Naive thymus-derived CD4-positive, alpha-beta T cell (primary cell): ENCODE measurements around the gene VAV2. TPM values are rescaled to one million over a fixed set of nuclear protein-coding genes. Genes with fewer than 3 reads are reported as not detected.

ENCODE experiments used
- ATAC-seq: fragments of 150-1000 bp; cut with Tn5 transposase; 2 replicates; pipeline ENCODE4 v1.10.0; 2021; ENCODE audit warnings: mild to moderate bottlenecking, moderate library complexity
- CTCF ChIA-PET: fragments of 350-600 bp; sonication (Branson Sonifier 250); formaldehyde crosslinking; loops from one replicate; lab custom pipeline; 2021; ENCODE audit warnings: antibody characterized with exemption; lab: Charles Lee
- POLR2A ChIA-PET: fragments of 350-600 bp; sonication (Branson Sonifier 250); formaldehyde crosslinking; loops from one replicate; lab custom pipeline; 2021; ENCODE audit warnings: antibody characterized with exemption, inconsistent platforms; lab: Charles Lee
- DNase-seq, 9 donors: peaks; one replicate each; pipeline versions ENCODE4 v3.0.0 to v3.0.0-alpha.2; 2020 to 2022; ENCODE audit warnings: mixed read lengths in 1 of 9
- H3K27ac ChIP-seq: one replicate; pipeline ENCODE4 v1.7.0; 2013; ENCODE audit warnings: mild to moderate bottlenecking, low read depth, low read length, moderate library complexity
- H3K27me3 ChIP-seq, 2 donors: one replicate each; pipeline ENCODE4 v1.7.0; 2013; ENCODE audit warnings: low read length in 2 of 2, mild to moderate bottlenecking in 2 of 2, moderate library complexity in 2 of 2; ENCODE audit not compliant: control insufficient read depth in 2 of 2, insufficient read depth in 2 of 2
- H3K36me3 ChIP-seq, 3 experiments: 1 replicate in 2 of 3; 2 replicates in 1 of 3; pipeline ENCODE4 v1.7.0; 2013; ENCODE audit warnings: low read length in 3 of 3, mild to moderate bottlenecking in 3 of 3, moderate library complexity in 1 of 3; ENCODE audit not compliant: insufficient read depth in 3 of 3, control insufficient read depth in 2 of 3
- H3K4me1 ChIP-seq, 2 donors: one replicate each; pipeline ENCODE4 v1.7.0; 2013; ENCODE audit warnings: low read length in 2 of 2, mild to moderate bottlenecking in 2 of 2, moderate library complexity in 1 of 2; ENCODE audit not compliant: control insufficient read depth in 2 of 2, insufficient read depth in 2 of 2
- H3K4me3 ChIP-seq: 2 replicates; pipeline ENCODE4 v1.7.0; 2013; ENCODE audit warnings: mild to moderate bottlenecking, low read length
- H3K9me3 ChIP-seq, 3 experiments: 1 replicate in 2 of 3; 2 replicates in 1 of 3; pipeline ENCODE4 v1.7.0; 2013; ENCODE audit warnings: low read length in 3 of 3; ENCODE audit not compliant: control insufficient read depth in 2 of 3
- H3K27ac Mint-ChIP-seq, 9 donors: one replicate each; pipeline ENCODE4 v1.8.0; 2020 to 2022; ENCODE audit warnings: mixed read lengths in 9 of 9, mild to moderate bottlenecking in 8 of 9, moderate library complexity in 5 of 9, inconsistent platforms in 2 of 9
- H3K27me3 Mint-ChIP-seq, 5 donors: one replicate each; pipeline ENCODE4 v1.8.0; 2021 to 2022; ENCODE audit warnings: mixed read lengths in 5 of 5, mild to moderate bottlenecking in 1 of 5
- H3K36me3 Mint-ChIP-seq, 5 donors: one replicate each; pipeline ENCODE4 v1.8.0; 2020 to 2022; ENCODE audit warnings: mixed read lengths in 5 of 5, mild to moderate bottlenecking in 3 of 5, inconsistent platforms in 1 of 5
- H3K4me1 Mint-ChIP-seq, 7 donors: one replicate each; pipeline ENCODE4 v1.8.0; 2020 to 2022; ENCODE audit warnings: mixed read lengths in 7 of 7, mild to moderate bottlenecking in 3 of 7, inconsistent platforms in 1 of 7
- H3K4me3 Mint-ChIP-seq, 10 donors: one replicate each; pipeline ENCODE4 v1.8.0; 2020 to 2022; ENCODE audit warnings: mild to moderate bottlenecking in 10 of 10, mixed read lengths in 10 of 10, moderate library complexity in 6 of 10, inconsistent platforms in 2 of 10
- H3K9me3 Mint-ChIP-seq, 11 donors: one replicate each; pipeline ENCODE4 v1.8.0; 2020 to 2022; ENCODE audit warnings: mixed read lengths in 11 of 11, mild to moderate bottlenecking in 4 of 11, inconsistent platforms in 1 of 11, moderate library complexity in 1 of 11
- intact Hi-C, 2 donors: fragments of 100-400 bp; cut with micrococcal nuclease; formaldehyde crosslinking; loops; one replicate each; pipeline ENCODE4 v1.15.1; 2023
- polyA plus RNA-seq, 2 donors: library from polyadenylated mRNA; unstranded; fragments of 300-500 nt; fragmentation: Illumina TruSeq; gene quantifications; one replicate each; pipeline ENCODE4 v1.2.3, GENCODE V29; 2021
- total RNA-seq, 6 experiments: library from RNA in 5 of 6; stranded (reverse) in 5 of 6; gene quantifications; 1 replicate in 5 of 6; 2 replicates in 1 of 6; pipeline ENCODE4 v1.2.3 and lab custom pipeline; 2021 to 2026

VAV2 gene
- total and polyA plus RNA-seq, 7 experiments from 2014 or later, result 0.18 to 14.4 (median 1.9) TPM

DNA sequence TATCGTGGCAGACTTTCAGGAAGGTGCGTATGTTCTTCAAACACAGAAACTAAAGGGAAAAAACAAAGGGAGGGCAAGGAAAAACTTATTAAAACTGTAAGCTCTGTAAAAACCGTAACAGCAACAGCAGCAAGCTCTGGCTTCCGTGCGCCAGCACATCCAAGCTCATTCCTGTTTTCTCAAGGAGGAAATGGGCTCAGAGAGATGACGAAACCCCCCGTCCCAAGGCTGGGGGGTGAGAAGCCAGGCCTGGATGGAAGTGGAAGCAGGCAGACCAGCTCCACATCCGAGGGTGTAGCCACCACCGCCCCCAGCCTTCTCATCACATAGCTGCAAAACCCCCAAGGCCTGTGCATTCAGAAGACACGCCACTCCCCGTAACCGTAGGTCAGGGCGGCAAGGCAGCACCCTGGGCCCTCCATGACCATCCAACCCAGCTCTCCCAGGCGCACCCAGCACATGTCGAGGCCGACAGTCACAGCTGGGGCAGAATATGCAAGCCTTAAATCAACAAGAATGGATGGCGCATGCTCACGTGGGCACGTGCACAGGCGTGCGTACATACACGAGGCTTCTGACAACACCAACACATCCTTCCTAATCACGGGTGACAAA lies 52.8 kb downstream of the VAV2 start:
- H3K4me3 Mint-ChIP-seq, result no peak overlapping the region
- H3K36me3 Mint-ChIP-seq, result no peaks in the 10 kb centered on the region
- no peak for ATAC-seq
- Histone ChIP-seq H3K4me1 (no peaks in the 10 kb centered on the region), H3K36me3 (no peaks in the 10 kb centered on the region), H3K4me3 (no peak overlapping the region), H3K27ac (no peak overlapping the region), H3K27me3 (no peaks in the 10 kb centered on the region), H3K9me3 (no peaks in the 10 kb centered on the region)
- intact Hi-C loops, result no loop called here
- peaks cover 0 to 1% (median 0%) of the 10 kb centered on the region in 11 donors for H3K9me3 Mint-ChIP-seq
- POLR2A ChIA-PET, result no interaction called here
- CTCF ChIA-PET, result no interaction called here
- no peak overlapping the region for H3K27ac Mint-ChIP-seq
- H3K4me1 Mint-ChIP-seq, result no peaks in the 10 kb centered on the region
- no peak for DNase-seq
- H3K27me3 Mint-ChIP-seq, result no peaks in the 10 kb centered on the region

DNA sequence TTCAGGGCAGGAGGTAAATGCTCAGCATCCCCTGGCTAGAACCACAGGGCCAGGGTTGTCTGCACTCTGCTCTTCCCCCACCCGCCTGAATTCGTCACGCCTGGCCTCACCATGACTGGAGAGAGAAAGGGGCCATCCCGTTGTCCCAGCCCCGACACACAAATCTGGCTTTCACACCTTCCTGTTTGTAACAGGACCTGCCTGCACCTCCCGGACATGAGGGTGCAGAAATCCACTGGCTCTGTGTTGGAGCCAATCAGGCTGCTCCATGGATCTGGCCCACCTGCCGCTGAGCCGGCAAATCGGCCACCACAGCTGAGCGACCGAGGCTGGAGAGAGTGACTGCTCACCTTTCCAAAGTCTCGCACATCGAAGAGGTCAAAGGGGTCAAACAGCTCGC lies 53.4 kb downstream of the VAV2 start:
- Mint-ChIP-seq H3K4me3 (no peak overlapping the region), H3K36me3 (no peaks in the 10 kb centered on the region), H3K9me3 (peaks cover 0 to 2% (median 0%) of the 10 kb centered on the region in 11 donors), H3K27me3 (no peaks in the 10 kb centered on the region), H3K27ac (no peak overlapping the region), H3K4me1 (peaks cover 0 to 1% (median 0%) of the 10 kb centered on the region in 7 donors)
- DNase-seq (no peak), ATAC-seq (no peak)
- POLR2A ChIA-PET, result no interaction called here
- H3K9me3 ChIP-seq, result no peaks in the 10 kb centered on the region
- no peaks in the 10 kb centered on the region for H3K4me1 ChIP-seq
- no peaks in the 10 kb centered on the region for H3K27me3 ChIP-seq
- intact Hi-C loops, result no loop called here
- no peak overlapping the region for H3K27ac ChIP-seq
- H3K36me3 ChIP-seq, result no peaks in the 10 kb centered on the region
- CTCF ChIA-PET, result no interaction called here
- H3K4me3 ChIP-seq, result no peak overlapping the region

DNA sequence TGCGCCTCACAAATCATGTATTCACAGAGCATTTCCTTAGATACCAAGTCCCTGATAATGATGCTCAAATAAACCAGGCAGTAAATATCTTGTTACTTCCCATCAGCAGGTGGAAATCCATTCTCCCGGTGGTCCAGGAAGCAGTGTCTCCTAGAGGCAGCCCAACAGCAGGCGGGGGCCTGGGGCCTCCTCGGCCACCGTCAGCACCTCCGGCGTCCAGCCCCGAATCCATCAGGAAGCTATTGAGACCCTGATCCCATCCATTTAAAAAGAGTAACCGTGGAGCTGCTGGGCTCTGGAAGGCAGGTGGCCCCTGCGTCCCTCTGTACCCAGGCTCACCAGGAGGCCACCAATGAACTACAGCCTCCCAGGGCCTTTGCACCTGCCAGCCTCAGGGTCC lies 54.0 kb downstream of the VAV2 start:
- ATAC-seq (no peak), DNase-seq (no peak)
- POLR2A ChIA-PET, result no interaction called here
- intact Hi-C loops, result no loop called here
- Histone ChIP-seq H3K36me3 (no peaks in the 10 kb centered on the region), H3K27ac (no peak overlapping the region), H3K4me3 (no peak overlapping the region), H3K9me3 (no peaks in the 10 kb centered on the region), H3K27me3 (no peaks in the 10 kb centered on the region), H3K4me1 (no peaks in the 10 kb centered on the region)
- H3K4me3 Mint-ChIP-seq, result no peak overlapping the region
- no peaks in the 10 kb centered on the region for H3K27me3 Mint-ChIP-seq
- peaks cover 0 to 4% (median 0%) of the 10 kb centered on the region in 5 donors for H3K36me3 Mint-ChIP-seq
- H3K4me1 Mint-ChIP-seq, result peaks cover 0 to 1% (median 0%) of the 10 kb centered on the region in 7 donors
- H3K27ac Mint-ChIP-seq, result no peak overlapping the region
- CTCF ChIA-PET, result no interaction called here
- H3K9me3 Mint-ChIP-seq, result peaks cover 0 to 8% (median 0%) of the 10 kb centered on the region in 11 donors

DNA sequence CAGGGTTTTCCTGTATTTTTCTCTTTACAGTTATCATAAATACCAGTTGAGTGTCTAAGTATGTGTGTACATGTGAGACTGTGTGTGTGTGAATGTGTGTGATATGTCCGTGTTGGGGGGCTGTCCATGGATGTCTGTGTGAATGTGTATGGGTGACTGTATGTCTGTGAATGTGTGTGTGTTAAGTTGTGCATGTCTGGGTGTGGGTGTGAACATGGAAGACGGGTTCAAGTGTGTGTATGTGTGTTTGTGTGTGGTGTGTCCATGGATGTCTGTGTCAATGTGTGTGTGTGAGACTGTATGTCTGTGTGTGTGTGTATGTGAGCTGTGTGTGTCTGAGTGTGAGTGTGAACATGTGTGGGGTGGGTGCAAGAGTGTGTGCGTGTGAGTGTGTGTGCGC lies 55.0 kb downstream of the VAV2 start:
- Histone ChIP-seq H3K4me1 (no peaks in the 10 kb centered on the region), H3K27ac (no peak overlapping the region), H3K36me3 (no peaks in the 10 kb centered on the region), H3K4me3 (no peak overlapping the region), H3K27me3 (no peaks in the 10 kb centered on the region), H3K9me3 (no peaks in the 10 kb centered on the region)
- no peak overlapping the region for H3K4me3 Mint-ChIP-seq
- H3K27me3 Mint-ChIP-seq, result no peaks in the 10 kb centered on the region
- no peak for ATAC-seq
- peaks cover 0 to 5% (median 0%) of the 10 kb centered on the region in 5 donors for H3K36me3 Mint-ChIP-seq
- intact Hi-C loops, result no loop called here
- peaks cover 0 to 1% (median 0%) of the 10 kb centered on the region in 7 donors for H3K4me1 Mint-ChIP-seq
- ChIA-PET POLR2A (no interaction called here), CTCF (no interaction called here)
- H3K27ac Mint-ChIP-seq, result no peak overlapping the region
- peaks cover 0 to 8% (median 0%) of the 10 kb centered on the region in 11 donors for H3K9me3 Mint-ChIP-seq
- DNase-seq, result no peak

DNA sequence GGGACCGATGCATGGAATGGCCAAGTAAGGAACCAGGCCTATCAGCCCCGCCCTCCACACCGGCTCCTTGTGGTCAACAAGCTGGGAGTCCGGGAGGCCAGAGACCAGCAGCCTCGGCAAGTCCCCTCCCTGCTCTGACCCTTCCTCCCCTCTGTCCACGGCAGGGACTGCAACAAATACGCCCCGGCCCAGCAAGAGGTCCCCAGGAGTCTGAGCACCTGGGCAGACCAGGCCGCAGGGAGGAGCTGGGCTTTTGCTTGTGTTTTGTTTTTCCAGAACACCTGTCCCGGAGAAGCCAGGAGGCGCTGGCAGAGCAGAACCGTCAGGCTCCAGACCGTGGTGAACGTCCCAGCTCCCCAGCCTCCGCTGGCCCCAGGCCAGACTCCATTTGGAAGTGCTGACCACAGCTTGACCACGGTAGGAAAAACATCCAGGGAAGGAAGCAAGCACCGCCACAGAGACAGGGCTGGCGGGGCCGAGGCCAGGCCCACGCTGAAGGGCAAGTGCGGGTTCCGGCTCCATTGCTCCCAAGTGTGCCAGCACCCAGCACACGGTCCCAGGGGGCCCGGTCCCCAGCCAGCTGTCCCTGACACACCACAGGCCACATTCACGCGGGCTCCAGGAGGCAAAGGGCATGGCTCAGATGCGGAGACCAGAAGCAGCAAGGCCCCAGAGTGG lies 56.7 kb downstream of the VAV2 start:
- Mint-ChIP-seq H3K36me3 (peaks cover 0 to 5% (median 0%) of the 10 kb centered on the region in 5 donors), H3K27ac (no peak overlapping the region), H3K9me3 (peaks cover 0 to 8% (median 0%) of the 10 kb centered on the region in 11 donors), H3K4me3 (no peak overlapping the region), H3K4me1 (peaks cover 0 to 1% (median 0%) of the 10 kb centered on the region in 7 donors), H3K27me3 (no peaks in the 10 kb centered on the region)
- Histone ChIP-seq H3K9me3 (no peaks in the 10 kb centered on the region), H3K36me3 (no peaks in the 10 kb centered on the region), H3K27ac (no peak overlapping the region), H3K4me1 (no peaks in the 10 kb centered on the region), H3K27me3 (no peaks in the 10 kb centered on the region), H3K4me3 (no peak overlapping the region)
- no peak for ATAC-seq
- intact Hi-C loops, result no loop called here
- CTCF ChIA-PET, result no interaction called here
- DNase-seq, result no peak
- POLR2A ChIA-PET, result no interaction called here

DNA sequence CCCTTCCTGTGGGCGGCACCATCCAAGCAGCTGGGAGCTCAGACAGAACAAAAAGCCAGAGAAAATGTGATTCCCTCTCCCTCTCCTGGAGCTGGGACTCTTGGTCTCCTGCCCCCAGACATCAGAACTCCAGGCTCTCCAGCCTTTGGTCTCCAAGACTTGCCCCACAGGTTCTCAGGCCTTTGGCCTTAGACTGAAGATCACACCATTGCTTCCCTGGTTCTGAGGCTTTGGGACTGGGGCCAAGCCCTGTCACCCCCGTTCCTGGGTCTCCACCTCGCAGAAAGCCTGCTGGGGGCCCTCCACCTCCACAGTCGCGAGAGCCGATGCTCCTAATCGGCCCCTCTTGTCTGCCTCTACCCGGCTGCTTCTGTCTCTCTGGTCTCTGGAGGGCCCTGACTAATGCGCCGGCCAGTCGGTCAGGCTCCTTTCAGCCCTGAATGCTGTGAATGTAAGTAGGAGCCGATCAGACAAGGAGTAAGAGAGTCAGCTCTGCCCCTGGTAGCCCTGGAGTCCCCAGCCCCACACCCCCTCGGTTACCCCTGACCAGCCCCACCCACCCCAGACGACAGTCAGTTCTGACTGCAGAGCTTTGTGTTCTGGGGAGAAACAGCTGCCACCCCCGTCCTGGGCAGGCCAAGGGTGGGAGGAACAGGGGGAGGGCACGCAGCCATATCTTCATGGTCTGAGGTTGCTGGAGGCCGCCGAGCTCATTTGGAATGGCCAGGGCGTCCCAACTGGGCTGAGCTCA lies 57.5 kb downstream of the VAV2 start:
- DNase-seq (no peak), ATAC-seq (no peak)
- H3K27ac Mint-ChIP-seq, result no peak overlapping the region
- peaks cover 0 to 1% (median 0%) of the 10 kb centered on the region in 7 donors for H3K4me1 Mint-ChIP-seq
- H3K4me1 ChIP-seq, result no peaks in the 10 kb centered on the region
- H3K4me3 Mint-ChIP-seq, result no peak overlapping the region
- H3K27me3 Mint-ChIP-seq, result no peaks in the 10 kb centered on the region
- H3K27me3 ChIP-seq, result no peaks in the 10 kb centered on the region
- intact Hi-C loops, result no loop called here
- peaks cover 0 to 8% (median 0%) of the 10 kb centered on the region in 11 donors for H3K9me3 Mint-ChIP-seq
- ChIA-PET CTCF (no interaction called here), POLR2A (no interaction called here)
- no peak overlapping the region for H3K27ac ChIP-seq
- no peak overlapping the region for H3K4me3 ChIP-seq
- no peaks in the 10 kb centered on the region for H3K9me3 ChIP-seq
- H3K36me3 ChIP-seq, result no peaks in the 10 kb centered on the region
- H3K36me3 Mint-ChIP-seq, result peaks cover 0 to 5% (median 0%) of the 10 kb centered on the region in 5 donors
